NCI-H2227 (cell line): ENCODE data around the gene BCAR3.
"Not testable (repeated sequence)": the region's sequence is repeated elsewhere in the genome, so short reads cannot be mapped to it uniquely, and the experiment has no call there.

Experiments used
- DNase-seq: peaks from one replicate; lab custom pipeline; 2025; ENCODE audit not compliant: unreplicated experiment; lab: John Stamatoyannopoulos, UW

Gene BCAR3

DNA sequence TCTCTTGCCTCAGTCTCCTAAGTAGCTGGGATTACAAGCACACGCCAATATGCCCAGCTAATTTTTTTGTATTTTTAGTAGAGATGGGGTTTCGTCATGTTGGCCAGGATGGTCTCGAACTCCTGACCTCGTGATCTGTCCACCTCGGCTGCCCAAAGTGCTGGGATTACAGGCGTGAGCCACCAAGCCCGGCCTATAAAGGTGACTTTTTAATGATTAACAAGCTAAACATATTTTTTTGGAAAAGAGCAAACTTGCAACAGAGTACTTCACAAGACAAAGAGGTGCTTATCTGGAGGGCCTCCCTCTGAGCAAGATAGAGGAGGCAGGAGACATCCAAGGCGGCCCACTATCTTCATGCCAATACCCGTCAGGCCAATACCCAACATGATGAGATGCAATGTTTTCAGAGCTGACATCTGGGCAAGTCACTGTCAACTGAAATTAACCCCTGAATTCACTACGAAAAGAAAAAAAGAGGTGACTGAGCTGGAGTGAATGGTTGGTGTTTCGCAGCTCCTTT is 10.5 kb downstream of the BCAR3 start:
- DNase-seq = no peak

DNA sequence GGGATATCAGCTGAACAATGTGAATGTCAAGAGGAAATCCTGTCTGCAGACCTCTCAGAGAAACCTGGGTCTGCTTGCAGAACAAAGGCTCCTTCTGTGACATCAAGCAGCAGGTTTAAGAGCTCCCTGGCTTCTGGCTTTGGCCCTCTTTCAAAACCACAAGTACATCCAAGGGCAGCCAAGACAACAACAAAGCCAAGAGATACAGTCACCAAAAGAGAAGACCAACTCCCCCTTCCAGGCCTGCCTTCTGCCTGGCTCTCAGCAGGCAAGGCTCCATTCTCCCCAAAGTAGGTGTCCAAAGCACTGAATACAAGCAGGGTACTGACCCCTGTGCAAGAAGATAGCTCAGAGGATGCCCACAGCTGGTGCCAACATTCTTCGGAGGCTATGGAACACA is 11.5 kb downstream of the BCAR3 start:
- DNase-seq = no peak

DNA sequence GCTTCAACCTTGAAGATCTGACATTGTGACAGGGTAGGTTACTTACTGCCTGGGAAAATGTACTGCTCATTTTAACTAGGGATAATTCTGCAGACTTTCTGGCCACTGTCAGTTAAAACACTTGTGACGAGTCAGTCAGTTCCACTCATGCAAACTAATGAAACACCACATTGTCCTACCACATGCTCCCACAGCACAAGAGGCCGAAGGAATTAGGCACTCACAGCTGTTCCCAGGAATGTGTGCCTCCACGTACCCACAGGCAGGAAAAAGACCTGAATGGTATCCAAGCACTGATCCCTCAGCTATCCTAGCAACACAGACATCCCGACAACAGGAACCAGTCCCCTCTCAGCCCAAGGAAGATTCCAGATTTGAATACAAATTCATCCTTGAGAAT is 12.3 kb downstream of the BCAR3 start:
- DNase-seq = no peak

DNA sequence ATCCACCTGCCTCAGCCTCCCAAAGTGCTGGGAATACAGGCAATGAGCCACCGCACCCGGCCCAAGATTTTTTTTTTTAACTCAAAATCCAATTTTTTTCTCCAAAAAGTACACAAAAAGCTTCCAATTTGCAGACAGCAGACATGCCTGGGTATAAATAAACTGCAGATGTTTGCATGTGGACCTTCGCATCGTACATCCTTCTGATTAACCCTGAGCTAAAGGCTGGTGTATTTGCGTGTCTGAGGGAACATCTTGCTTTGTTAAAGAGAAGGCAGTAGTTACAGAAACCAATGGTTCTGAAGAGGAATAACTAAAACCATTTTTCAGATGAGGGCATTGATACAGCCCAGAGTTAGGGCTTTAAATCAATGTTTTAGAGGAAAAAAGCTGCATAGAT is 12.7 kb downstream of the BCAR3 start:
- no peak for DNase-seq

DNA sequence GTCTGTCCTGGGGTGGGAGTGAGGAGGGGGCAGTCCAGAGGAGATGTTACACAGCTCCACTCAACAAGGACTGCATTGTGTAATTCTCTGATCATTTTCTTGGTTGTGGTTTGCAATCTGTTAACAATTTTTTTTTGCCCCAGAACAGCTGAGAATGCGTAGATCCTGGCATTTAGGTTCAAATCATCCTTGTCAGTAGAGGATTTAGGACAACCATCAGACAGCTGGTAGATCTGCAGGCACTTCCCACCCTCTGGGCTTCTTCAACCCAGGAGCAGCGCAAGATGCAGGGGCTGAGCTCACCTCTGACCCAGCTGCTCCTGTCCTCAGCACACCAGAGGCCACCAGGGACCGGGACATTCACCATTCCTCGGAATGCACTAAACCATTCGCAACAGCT is 13.5 kb downstream of the BCAR3 start:
- no peak for DNase-seq

DNA sequence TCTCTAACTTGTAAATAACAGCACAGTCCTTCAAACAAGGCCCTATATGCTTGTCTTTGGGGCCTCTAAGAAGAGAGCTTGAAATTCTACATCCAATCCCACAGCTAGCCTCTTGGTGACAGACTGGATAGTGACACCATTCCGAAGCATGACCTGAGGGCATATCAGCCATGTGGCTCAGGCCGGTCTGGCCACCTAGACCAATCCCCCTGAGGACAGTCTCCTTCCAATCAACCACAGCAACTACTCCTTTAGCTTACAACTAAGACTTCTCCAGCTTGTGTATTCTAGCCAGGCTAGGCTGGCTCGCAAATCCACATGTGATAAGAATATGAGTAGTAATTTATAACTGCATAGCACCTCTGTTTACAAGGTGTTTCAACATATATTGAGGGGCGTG is 14.0 kb downstream of the BCAR3 start:
- no peak for DNase-seq

DNA sequence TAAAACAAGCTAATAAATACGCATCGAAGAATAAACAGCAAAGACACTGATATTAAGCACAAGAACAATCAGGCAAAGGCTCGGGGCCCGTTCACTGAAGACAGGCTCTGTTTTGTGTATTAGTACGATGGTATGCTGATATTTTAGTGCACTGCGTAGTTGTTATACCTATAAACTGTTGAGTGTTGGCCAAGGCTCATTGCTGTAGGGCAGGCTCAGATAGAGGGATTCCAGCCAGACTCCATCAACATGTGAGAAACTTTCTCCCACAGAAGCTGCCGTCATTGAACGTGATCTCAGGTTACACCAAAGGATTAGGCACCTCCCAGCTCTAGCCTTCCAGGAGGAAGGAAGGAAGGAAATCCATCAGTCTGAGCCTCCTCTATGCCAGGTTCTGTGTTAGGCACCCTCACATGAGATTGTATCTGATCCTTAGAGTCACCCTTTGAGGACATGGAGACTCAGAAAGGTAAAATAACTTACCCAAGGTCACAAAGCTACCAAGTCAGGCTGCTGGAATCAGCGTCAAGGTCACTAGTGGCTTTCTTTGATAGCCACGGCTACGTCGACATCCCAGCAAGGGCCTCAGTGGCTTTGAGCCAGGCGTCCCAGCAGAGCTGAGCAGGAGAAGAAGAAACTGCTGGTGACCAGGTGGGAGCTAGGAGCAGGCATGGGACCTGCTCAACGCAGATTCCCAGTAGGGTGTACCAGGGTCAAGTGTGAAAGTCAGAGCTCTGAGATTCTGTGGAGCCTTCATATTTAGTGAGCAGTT is 14.8 kb downstream of the BCAR3 start:
- DNase-seq = no peak

DNA sequence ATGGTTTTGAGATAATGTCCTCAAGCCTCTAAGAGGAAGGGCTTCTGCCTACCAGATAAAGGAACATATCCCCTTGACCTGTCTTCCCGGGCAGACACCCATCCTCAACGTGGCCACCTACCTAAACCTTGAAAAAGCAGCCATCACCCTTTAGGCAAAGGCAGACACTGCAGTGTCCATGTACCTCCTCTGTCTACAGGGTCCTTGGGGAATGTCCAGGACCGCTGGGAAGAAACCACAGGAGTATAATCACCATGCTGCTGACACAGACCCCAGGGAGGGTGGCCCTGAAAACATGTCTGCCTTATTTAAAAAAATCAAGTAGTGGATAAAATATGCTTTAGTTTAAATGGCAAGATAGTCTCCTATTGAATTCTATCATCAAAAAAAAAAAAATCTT is 16.6 kb downstream of the BCAR3 start:
- no peak for DNase-seq

DNA sequence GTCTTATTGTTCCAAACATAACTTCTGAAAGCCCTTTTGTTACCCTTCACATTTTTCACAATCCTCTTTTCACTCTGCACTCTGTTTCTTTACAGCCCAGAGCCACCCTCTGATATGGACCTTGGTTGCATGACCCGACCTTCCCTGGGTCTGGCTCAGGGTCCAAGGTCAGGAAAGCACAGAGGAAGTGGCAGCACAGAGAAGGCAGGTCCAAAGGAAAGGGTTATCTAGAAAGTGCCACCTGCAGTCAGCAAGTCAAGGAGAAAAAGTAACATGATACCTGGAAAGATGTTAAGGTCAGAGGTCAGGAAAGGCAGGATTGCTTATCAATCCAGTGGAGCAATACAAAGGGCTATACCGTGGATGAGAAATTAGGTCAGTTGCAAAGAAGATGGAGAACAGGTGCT is 18.4 kb downstream of the BCAR3 start:
- no peak for DNase-seq

DNA sequence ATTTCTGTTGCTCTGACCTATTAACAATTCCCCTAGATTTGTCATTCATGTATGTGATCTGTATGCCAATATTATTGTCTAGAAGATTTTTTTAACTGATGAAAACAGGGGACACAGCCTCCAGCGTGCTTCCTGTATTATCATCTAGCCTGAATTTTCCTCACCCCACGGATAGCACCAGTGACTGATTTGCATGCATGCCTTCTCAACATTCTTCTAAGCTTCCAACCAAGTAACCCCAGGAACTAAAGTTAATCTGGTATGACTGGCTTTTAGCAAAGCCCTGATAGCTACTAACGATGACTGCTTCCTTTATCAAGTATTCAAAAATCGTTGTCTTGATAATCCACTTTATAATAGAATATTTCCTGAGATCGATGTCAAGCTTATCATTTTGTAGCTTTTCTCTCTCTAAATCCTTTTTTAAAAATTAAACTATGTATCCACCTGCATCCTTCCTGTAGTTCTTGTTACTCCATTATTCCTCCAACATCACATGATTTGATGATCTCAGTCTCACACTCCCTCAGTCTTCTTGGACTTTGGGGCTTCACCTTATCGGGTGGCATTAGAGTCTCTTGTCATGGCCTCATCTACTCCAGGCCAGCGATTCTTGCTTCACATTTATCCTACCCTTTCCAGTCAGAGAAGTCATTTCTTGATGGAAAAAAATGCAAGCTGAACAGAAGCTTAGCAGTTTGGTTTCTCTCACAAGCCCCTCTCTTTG is 19.0 kb downstream of the BCAR3 start:
- DNase-seq = no peak

DNA sequence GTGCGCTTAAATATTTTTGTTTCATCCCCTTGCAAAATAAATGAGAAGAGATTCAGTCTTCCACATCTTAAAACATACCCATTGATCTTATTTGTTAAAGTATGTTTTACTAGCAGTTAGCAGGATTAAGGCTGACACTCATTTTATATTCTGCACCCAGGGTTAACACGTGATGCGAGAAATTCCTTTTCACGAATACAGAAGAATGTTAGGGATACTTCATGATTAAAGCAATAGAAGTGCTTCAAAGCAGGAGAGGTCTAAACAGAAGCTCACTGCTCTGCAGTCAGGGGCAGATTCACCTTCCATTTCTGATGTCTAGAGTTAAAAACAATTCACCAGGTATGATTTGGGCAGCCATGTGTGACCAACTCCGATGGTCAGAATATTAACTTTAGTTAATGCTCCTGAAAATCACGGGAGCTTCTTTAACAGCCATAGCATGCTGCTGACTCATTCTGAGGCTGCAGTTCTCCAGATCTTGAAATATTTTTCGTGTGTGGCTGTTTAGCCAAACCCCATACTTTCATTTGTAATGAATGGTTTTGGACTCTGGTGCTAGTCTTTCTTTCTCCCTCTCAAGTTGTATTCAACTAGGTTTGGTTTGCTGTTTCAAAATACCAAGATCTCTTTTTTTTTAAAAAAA is 19.7 kb downstream of the BCAR3 start:
- peak; percentile 20 for DNase-seq

DNA sequence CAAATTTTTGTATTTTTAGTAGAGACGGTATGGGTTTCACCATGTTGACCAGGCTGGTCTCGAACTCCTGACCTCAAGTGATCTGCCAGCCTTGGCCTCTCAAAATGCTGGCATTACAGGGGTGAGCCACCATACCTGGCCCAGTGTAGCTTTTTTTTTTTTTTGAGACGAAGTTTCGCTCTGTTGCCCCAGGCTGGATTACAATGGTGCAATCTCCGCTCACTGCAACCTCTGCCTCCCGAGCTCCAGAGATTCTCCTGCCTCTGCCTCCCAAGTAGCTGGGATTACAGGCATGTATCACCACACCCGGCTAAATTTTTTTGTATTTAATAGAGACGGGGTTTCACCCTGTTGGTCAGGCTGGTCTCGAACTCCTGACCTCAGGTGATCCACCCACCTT is 20.3 kb downstream of the BCAR3 start:
- DNase-seq = not testable (repeated sequence)

DNA sequence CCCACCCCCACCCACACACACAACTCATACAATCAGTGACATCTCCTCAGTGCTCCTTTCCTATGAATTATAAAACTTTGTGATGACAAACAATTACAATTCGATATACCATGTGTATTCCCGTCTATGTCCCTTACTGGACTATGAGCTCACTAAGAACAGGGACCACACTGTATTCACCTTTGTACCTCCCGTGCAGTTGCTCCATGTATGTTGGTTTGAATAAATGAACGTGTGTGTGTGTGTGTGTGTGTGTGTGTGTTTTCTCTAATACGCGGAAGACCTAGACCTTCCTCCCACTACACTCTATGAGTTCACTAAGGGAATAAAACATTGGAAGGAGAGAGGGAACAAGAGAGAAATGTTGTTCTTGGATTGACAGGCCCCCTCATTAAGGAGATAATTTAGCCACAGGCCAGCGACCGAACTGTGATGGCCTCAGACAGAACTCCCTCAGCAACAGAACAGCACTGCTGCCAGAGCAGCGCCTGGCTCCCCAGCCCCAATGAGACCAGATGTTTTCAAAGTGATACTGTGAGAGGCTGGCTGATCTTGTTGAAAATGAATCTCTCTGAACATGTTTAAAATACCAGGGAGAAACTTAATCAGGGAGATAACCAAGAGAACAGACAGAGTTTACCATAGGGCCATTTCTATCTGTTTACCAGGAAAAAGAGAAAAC is 21.7 kb downstream of the BCAR3 start:
- no peak for DNase-seq

DNA sequence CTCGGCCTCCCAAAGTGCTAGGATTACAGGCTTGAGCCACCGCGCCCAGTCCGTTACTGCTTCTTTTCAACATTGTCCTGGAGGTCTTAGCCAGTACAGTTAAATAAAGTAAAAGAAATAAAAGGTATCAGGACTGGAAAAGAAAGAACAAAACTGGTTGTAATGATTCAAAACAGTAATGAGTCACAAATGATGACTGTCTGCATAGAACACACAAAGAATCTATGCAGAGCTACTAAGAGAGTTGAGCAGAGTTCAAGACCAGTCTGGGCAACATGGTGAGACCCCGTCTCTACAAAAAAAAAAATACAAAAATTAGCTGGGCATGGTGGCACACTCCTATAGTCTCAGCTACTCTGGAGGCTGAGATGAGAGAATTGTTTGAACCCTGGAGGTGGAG is 23.4 kb downstream of the BCAR3 start:
- DNase-seq = no peak

DNA sequence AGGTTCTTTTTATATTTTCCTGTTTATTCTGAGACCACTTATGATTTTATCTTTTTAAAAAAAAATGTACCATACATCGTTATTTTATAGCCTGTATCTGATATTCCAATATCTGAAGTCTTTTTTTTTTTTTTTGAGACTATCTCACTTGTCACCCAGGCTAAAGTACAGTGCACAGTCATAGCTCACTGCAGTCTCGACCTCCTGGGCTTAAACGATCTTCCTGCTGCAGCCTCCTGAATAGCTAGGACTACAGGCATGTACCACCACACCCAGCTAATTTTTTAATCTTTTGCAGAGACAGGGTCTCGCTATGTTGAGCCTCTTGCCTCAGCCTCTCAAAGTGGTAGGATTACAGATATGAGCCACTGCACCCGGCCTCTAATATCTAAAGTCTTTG is 25.1 kb downstream of the BCAR3 start:
- DNase-seq = no peak

DNA sequence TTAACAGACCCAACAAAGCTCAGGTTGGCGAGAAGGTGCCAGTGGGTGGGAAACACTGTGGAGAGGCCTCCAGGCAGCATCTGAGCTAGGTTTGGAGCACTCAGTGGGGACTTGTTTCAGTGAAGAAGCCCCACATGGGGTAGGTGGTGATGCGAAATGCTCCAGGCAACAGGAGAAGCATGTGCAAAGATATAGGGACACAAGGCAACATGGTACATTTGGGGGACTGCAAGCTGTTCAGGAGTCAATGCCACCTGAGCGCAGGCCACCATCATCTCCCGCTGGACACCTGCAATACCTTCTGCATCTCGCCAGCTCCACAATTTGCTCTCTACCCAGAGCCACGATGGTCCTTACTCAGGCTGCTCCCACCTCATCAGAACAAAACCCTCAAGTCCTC is 28.0 kb downstream of the BCAR3 start:
- no peak for DNase-seq

DNA sequence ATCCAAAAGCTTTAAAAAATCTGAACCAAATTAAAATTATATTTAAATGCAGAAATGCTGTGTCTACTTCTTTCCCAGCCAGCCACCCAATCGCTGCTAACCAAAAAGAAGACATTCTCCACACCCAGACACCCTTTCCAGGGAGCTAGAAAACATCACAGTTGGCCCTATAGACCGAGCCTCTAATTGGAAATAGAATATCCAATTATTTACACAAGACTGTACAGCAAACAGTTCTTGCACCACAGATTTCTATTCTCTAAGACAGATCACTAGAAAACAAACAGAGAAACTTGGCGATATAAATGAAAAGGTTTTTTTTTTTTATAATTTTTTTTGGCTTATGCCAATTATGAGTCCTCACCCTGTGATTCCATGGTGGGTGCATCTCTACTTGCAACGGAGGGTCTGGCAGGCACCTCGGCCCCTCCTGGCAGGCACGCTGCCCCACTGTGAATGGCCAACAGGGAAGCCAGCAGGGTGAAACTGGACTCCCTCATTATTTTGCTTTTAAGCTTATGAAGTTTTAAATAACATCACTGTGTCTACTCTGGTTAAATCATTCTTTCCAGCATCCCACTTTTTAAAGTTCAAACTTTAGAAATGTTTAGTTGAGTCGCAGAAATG is 29.2 kb downstream of the BCAR3 start:
- DNase-seq = no peak

DNA sequence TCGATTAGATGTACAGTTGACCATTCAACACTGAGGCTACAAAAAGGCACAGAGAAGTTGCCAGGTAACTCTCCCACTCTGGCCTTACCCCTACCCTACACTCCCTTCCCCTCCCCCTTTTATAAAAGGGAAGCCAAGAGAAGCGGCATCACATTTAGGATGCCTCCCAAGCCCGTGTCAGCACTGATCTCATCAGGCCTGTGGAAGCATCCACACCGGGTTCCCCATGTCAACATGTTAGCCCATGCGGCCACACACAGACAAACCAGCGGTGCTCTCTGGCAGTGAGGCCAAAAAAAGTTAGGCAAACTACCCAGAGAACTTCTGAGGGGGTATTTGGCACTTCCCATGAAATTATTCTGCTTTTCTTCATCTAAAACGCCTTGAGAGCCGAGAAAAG is 29.9 kb downstream of the BCAR3 start:
- DNase-seq = no peak

DNA sequence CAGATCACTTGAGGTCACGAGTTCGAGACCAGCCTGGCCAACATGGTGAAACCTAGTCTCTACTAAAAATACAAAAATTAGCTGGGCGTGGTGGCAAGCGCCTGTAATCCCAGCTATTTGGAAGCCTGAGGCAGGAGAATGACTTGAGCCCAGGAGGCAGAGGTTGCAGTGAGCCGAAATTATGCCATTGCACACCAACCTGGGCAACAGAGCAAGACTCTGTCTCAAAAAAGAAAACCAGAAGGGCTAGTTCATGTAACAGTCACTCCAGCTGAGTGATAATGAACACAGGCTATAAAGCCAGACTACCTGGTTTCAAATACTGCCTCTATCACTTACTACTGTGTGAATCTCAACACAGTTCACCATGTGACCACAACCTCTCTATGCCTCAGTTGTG is 31.5 kb downstream of the BCAR3 start:
- DNase-seq = not testable (repeated sequence)

DNA sequence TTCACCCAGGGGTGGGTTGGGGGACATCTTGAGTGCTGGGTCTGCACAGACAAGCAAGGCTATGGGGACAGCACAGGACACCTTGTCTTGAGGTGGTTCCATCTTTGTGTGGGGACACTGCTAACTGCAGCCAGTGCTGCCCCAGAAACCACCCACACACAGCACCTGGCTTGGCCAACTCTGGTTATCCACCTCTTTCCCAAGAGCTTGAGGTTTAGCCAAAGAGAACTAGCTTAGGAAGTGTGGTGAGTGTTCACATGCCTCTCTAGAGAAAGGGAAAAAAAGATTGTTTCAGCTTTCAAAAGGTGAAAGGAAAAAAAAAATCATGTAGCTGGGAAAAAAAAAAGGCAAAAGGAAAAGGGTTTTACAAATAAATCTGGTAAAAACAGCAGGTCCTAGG is 32.4 kb downstream of the BCAR3 start:
- no peak for DNase-seq

DNA sequence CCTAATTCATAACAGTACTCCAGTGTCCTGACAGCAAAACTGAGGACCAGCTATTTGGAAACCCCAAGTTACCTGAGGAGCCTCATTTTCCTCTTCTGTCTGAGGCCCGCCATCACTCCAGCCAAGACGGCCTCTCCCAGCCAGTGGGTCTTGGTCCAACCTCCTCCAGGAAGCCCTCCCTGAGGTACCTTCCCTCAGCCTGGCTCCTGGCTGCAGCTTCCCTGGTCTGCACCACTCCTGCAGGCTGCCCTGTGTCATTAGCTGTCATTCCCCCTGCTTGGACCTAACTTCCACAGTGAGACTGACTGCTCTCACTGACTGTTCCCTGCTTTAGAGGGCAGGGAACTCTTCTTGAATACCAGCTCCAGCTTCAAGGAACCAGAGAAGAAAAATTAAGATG is 33.0 kb downstream of the BCAR3 start:
- DNase-seq = no peak
